Thyroid gland (tissue), 4 donors: ENCODE results near the gene DNASE2. TPM values are rescaled to one million over a fixed set of nuclear protein-coding genes. Genes with fewer than 3 reads are reported as not detected.

ENCODE experiments used
- DNase-seq, 2 donors: peaks; one replicate each; pipeline ENCODE4 v3.0.0-alpha.2; 2019
- H3K27ac ChIP-seq, 3 donors: fragments of 200-600 bp; sonication (generic); 1 replicate in 2 of 3; 2 replicates in 1 of 3; pipeline ENCODE4 v1.5.1; 2016 to 2019; ENCODE audit warnings: mild to moderate bottlenecking in 1 of 3, moderate library complexity in 1 of 3
- H3K27me3 ChIP-seq: fragments of 200-600 bp; sonication (generic); one replicate; pipeline ENCODE4 v1.5.1; 2019
- H3K36me3 ChIP-seq, 2 donors: fragments of 200-600 bp; sonication (generic); one replicate each; pipeline ENCODE4 v1.5.1; 2016 to 2019
- H3K4me1 ChIP-seq, 2 donors: fragments of 200-600 bp; sonication (generic); one replicate each; pipeline ENCODE4 v1.5.1; 2017 to 2019
- H3K4me3 ChIP-seq, 3 donors: fragments of 200-600 bp; sonication (generic); replicated peaks in 1 of 3; 1 replicate in 2 of 3; 2 replicates in 1 of 3; pipeline ENCODE4 v1.5.1; 2016; ENCODE audit warnings: mild to moderate bottlenecking in 1 of 3
- H3K9me3 ChIP-seq: fragments of 200-600 bp; sonication (generic); one replicate; pipeline ENCODE4 v1.5.1; 2017
- POLR2A ChIP-seq, 2 donors: fragments of 450-650 bp; IDR thresholded peaks; one replicate each; pipeline ENCODE4 v1.6.1; 2017; ENCODE audit warnings: antibody characterized with exemption in 2 of 2, mild to moderate bottlenecking in 2 of 2, moderate library complexity in 1 of 2
- WGBS, 2 donors: methylation state at CpG; one replicate each; pipeline ENCODE4 v1.1.5; 2017; 5-methylcytosine and 5-hydroxymethylcytosine counted together
- intact Hi-C: fragments of 100-400 bp; cut with DNase I; formaldehyde crosslinking; loops from one replicate; pipeline ENCODE4 v1.15.1; 2023
- total RNA-seq, 4 donors: library from RNA; depleted of rRNA; stranded (reverse); fragments of >200 nt; gene quantifications; one replicate each; pipeline ENCODE4 v1.2.3, GENCODE V29; 2016
- TF ChIP-seq, protein P1 (sequence below), 6 experiments: fragments of 200-600 bp in 3 of 6; fragments of 450-650 bp in 3 of 6; sonication (generic) in 3 of 6; IDR thresholded peaks; one replicate each; pipeline ENCODE4 v1.5.1; 2016 to 2019; ENCODE audit warnings: antibody characterized with exemption in 6 of 6, mild to moderate bottlenecking in 2 of 6, inconsistent platforms in 1 of 6, moderate library complexity in 1 of 6

Gene DNASE2
- total RNA-seq, 4 donors from 2014 or later = 35.4 to 67.3 (median 59.1) TPM

DNA sequence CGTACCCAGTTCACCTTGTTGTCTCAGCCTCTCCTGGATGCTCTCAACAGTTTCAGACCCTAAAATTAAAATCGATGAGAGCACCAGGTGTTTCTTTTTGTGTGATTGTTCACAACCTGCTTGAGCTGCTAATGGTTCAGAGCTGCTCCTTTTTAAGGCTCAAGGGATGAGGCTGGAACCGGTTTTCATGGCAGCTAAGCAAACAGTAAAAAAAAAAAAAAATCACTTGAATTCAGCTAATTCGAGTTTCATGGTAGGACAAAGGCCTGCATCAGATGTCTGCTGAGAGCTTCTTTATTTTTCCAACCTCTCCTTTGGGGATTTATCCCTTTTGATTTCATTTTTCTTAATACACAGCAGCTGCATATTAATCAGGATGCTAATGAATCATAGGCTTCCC lies 31.3 kb upstream of the DNASE2 start:
- Histone ChIP-seq H3K9me3 (no peaks in the 10 kb centered on the region), H3K27ac (peak overlapping the region; percentile 79 to 86 (median 80)), H3K27me3 (no peaks in the 10 kb centered on the region), H3K4me1 (peaks cover 22 to 29% of the 10 kb centered on the region in 2 donors), H3K36me3 (no peaks in the 10 kb centered on the region), H3K4me3 (no peak overlapping the region)
- no peak for TF ChIP-seq POLR2A (IDR thresholded peaks at IDR 0.05)
- TF ChIP-seq, protein P1, sequence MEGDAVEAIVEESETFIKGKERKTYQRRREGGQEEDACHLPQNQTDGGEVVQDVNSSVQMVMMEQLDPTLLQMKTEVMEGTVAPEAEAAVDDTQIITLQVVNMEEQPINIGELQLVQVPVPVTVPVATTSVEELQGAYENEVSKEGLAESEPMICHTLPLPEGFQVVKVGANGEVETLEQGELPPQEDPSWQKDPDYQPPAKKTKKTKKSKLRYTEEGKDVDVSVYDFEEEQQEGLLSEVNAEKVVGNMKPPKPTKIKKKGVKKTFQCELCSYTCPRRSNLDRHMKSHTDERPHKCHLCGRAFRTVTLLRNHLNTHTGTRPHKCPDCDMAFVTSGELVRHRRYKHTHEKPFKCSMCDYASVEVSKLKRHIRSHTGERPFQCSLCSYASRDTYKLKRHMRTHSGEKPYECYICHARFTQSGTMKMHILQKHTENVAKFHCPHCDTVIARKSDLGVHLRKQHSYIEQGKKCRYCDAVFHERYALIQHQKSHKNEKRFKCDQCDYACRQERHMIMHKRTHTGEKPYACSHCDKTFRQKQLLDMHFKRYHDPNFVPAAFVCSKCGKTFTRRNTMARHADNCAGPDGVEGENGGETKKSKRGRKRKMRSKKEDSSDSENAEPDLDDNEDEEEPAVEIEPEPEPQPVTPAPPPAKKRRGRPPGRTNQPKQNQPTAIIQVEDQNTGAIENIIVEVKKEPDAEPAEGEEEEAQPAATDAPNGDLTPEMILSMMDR (IDR thresholded peaks at IDR 0.05) = no peak
- intact Hi-C loops = no loop called here
- peak in 1 of 2 donors; percentile 18 for DNase-seq
- 17 to 18% methylated on average over 4 of the region's 4 CpGs for WGBS, 2 donors

DNA sequence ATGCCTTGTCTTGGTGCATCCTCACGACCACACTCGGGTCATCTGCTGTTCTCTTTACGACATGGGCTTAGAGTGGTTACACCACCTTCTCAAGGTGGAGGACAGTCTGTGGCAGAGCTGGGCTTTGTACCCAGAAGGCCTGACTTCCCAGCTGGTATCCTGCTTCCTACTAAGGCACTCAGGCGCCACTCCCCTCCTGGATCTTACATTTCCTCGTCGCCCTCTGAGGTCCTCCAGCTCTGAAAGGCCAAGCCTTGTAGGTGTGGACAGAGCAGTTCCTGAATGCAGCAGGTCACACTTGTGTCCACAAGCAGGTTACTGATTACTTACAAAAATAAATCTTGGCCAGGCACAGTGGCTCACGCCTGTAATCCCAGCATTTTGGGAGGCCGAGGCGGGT lies 25.9 kb upstream of the DNASE2 start:
- H3K4me1 ChIP-seq = peaks cover 1 to 5% of the 10 kb centered on the region in 2 donors
- intact Hi-C loops = no loop called here
- DNase-seq = no peak
- TF ChIP-seq POLR2A (IDR thresholded peaks at IDR 0.05) = no peak
- TF ChIP-seq, protein P1 (IDR thresholded peaks at IDR 0.05) = no peak
- no peaks in the 10 kb centered on the region for H3K27me3 ChIP-seq
- H3K4me3 ChIP-seq = no peak overlapping the region
- H3K9me3 ChIP-seq = no peaks in the 10 kb centered on the region
- no peak overlapping the region for H3K27ac ChIP-seq
- 94 to 95% methylated on average over 9 of the region's 9 CpGs for WGBS, 2 donors
- no peaks in the 10 kb centered on the region for H3K36me3 ChIP-seq

DNA sequence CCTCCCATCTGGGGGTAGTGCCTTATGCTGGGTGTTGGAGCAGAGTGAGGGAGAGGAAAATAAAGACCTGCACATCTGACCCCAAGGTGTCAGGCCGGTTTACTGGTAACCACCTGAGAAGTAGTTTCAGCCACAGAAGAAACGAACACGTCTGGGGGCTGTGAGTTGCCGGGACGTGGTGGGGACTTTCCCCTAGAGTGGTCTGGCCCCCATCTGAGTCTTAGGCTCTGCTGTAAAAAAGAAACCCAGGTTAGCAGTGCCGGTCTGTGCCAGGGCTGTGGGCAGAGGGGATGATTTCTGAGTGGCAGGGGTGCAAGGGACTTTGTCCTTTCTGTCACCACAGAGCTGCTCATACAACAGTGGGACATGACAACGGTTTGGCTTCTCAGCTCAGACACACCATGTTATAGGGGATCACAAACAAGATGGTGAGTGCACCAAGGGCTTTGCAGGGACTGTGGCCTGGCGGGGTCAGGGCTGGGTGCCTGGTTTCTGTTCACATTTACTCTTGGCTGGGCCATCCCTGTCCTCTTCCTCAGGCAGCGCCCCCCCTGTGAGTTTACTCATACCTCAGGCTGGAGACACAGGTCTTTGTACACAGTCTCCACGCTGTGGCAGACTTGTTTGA lies 18.8 kb upstream of the DNASE2 start:
- WGBS, 2 donors = 89 to 93% methylated on average over 7 to 10 of the region's 10 CpGs
- no peak for TF ChIP-seq POLR2A (IDR thresholded peaks at IDR 0.05)
- TF ChIP-seq, protein P1 (IDR thresholded peaks at IDR 0.05) = no peak

DNA sequence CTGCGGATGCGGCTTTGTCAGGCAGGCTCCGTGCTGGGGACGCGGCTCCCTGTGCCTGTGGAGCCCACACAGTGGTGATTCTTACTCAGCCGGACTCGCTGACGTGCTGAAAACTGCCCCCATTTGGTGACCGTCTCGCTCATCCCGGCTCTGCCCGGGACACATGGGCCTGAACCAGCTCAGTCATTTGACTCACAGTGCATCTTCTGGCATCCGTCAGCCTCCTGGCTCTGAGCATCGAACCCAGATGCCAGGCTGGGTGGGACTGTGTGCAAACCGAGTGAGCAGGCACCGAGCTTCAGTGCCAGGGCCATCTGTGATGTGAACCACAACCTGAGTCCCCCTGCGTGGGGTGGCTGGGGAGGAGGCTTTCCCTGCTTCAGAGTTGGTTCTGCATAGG lies 15.2 kb upstream of the DNASE2 start:
- H3K4me1 ChIP-seq = peaks cover 10% of the 10 kb centered on the region in 2 donors
- no peaks in the 10 kb centered on the region for H3K27me3 ChIP-seq
- intact Hi-C loops = no loop called here
- WGBS, 2 donors = 98 to 100% methylated on average over 6 to 17 of the region's 17 CpGs
- H3K27ac ChIP-seq = no peak overlapping the region
- H3K36me3 ChIP-seq = peaks cover 3 to 15% of the 10 kb centered on the region in 2 donors
- TF ChIP-seq POLR2A (IDR thresholded peaks at IDR 0.05) = no peak
- TF ChIP-seq, protein P1 (IDR thresholded peaks at IDR 0.05) = no peak
- no peaks in the 10 kb centered on the region for H3K9me3 ChIP-seq
- no peak overlapping the region for H3K4me3 ChIP-seq
- no peak for DNase-seq

More for the DNA sequence above, 18.8 kb upstream of the DNASE2 start:
- intact Hi-C loops = no loop called here
- Histone ChIP-seq H3K27ac (no peak overlapping the region), H3K36me3 (peaks cover 3 to 4% of the 10 kb centered on the region in 2 donors), H3K27me3 (no peaks in the 10 kb centered on the region), H3K9me3 (no peaks in the 10 kb centered on the region), H3K4me1 (no peaks in the 10 kb centered on the region), H3K4me3 (no peak overlapping the region)
- no peak for DNase-seq

DNA sequence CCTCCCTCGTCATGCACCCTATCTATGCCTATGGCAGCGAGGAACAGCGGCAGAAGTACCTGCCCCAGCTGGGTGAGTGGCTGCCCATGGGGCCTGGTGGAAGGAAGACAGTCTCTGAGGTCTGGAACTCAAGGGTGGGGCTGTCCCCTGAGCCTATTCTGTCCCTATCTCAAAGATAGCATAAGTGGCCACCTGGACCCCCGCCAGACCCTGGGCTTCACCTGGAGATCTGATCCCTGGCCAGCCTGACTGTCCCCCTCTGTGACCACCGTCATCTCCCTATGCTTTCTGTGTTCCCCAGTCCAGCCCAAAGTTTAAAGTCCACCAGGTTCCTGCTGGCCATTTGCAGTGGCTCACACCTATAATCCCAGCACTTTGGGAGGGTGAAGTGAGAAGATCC lies 12.3 kb upstream of the DNASE2 start:
- intact Hi-C loops = no loop called here
- Histone ChIP-seq H3K9me3 (no peaks in the 10 kb centered on the region), H3K4me3 (no peak overlapping the region), H3K36me3 (peaks cover 3 to 15% of the 10 kb centered on the region in 2 donors), H3K27me3 (no peaks in the 10 kb centered on the region), H3K4me1 (peaks cover 10% of the 10 kb centered on the region in 2 donors), H3K27ac (no peak overlapping the region)
- 96 to 100% methylated on average over 2 to 5 of the region's 5 CpGs for WGBS, 2 donors
- TF ChIP-seq, protein P1 (IDR thresholded peaks at IDR 0.05) = no peak
- no peak for TF ChIP-seq POLR2A (IDR thresholded peaks at IDR 0.05)
- DNase-seq = no peak
